Stimulated activated CD4-positive, alpha-beta T cell treated with anti-CD3 and anti-CD28 coated beads, Interleukin-4, amount 100 ng/mL, for 24 hours (primary cell): ENCODE results near the gene TEAD4.

Source experiments
- DNase-seq: peaks from one replicate; pipeline ENCODE4 v3.0.0-alpha.2; 2020

TEAD4 gene

DNA sequence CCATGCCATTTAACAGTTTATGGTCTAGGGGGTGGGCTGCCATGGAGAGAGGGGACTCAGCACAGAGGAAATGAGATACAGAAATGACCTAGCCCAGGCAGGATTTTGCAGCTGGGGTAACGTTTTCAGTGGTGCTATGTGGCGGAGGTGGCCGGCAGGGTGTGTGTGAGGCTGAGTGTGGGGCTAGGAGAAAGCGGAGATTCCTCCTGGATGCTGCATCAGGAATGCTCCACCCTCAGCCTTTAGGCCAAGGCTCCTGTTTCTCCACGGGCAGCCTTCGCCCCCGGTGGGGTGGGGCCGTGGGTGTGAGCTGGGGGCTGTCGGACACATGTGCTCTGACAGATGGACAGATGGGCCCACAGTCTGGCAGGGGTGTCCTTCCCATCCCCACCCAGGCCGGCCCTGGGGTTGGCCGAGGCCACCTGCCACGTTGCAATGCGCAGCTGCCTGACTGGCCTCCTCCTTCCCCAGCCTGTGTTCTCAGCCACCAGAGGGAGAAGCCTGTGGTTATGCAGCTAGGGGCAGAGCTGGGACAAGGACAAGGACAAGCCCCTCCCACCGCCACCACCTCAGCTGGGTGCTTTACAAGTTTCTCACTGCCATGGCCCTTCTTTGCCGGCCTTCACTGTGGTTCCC lies 44.3 kb downstream of the TEAD4 start:
- DNase-seq: no peak

DNA sequence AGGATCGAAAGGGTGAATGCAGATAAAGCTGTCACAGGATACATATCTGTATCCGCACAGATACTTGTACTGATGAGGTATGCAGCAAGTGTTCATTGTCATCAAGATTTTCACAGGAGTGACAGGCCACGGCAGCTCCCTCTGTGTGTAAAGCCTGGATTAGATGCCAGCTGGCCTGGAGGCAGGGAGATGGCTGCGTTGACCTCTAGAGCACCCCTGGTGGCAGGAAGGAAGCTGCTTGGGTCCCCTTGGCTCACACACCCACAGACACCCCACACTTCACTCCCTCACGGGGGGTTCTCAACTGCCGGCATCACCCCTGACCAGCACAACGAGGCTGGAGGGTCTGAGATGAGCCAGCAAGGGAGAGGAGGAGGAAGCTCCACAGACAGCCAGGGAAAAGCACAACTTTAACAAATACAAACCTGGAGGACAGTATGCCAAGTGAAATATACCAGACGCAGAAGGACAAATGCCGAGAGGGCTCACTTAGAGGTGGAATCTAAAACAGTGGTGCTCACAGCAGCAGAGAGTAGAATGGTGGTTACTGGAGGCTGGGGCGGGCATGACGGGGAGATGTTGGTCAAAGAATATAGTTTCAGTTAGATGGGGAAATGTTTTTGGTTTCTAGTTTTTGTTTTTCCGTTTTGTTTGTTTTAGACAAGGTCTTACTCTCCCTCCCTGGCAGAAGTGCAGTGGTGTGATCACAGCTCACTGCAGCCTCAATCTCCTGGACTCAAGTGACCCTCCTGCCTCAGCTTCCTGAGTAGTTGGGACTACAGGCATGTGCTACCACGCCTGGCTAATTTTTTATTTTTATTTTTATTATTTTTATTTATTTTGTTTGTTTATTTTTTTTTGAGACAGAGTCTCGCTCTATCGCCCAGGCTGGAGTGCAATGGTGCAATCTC lies 45.7 kb downstream of the TEAD4 start:
- no peak for DNase-seq

DNA sequence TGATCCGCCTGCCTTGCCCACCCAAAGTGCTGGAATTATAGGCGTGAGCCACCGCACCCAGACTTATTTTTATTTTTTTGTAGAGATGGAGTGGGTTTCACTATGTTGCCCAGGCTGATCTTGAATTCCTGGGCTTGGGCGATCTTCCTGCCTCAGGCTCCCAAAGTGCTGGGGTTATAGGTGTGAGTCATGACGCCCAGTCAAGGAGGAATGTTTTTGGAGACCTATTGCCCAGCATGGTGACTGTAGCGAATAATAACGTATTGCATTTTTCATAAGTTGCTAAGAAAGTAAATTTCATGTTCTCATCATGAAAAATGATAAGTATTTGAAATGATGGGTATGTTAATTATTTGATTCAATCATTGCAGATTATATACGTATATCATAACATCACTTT lies 46.5 kb downstream of the TEAD4 start:
- DNase-seq: no peak

GRCh38 chr12:3009780-3010179 lies 50.6 kb downstream of the TEAD4 start:
- no peak for DNase-seq

DNA sequence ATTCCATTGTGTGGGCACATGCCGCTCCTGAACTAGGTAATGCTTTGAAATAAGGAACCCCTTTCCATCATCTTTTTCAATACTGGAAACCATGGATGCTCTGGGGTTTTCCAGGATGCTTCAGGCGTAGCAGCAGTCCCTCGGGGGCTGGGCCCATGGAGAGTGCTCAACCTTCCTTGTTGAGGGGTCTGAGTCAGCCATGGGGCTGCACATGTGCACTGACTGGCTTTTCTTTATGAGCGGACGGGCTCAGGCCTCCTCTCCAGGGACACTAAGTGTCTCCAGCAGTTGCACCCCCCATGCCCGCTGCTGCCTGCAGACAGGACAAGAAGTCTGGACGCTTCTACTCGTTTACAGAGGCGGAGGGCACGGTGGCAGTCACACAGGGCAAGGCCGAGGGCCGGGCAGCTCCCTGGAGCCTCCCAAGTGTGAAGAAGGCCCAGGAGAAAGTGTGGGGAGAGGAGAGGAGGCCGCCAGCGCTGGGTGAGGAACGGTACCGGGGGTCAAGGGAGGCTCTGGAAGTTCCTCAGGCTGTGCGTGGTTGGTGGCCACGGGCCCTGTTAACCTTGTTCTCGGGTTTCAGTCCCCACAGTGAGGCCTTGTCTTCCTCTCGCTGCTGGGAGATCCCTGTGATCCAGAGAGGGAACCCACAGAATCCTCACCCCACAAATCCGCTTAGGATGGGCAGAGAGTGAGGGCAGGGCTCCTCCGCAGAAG lies 51.2 kb downstream of the TEAD4 start:
- no peak for DNase-seq

DNA sequence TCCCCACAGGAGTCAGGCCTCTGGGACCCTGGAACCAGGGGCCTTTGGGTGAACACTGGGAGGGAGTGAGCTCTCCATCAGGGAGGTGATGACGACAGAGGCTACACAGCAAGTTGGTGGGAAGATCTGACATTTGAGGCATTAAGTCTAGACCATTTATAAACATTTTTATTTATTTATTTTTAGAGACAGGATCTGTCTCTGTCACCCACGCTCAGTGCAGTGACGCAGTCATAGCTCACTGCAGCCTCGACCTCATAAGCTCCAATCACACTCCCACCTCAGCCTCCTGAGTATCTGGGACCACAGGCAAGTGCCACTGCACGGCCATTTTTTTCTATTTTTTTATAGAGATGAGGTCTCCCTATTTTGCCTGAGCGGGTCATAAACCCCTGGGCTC lies 53.6 kb downstream of the TEAD4 start:
- no peak for DNase-seq

DNA sequence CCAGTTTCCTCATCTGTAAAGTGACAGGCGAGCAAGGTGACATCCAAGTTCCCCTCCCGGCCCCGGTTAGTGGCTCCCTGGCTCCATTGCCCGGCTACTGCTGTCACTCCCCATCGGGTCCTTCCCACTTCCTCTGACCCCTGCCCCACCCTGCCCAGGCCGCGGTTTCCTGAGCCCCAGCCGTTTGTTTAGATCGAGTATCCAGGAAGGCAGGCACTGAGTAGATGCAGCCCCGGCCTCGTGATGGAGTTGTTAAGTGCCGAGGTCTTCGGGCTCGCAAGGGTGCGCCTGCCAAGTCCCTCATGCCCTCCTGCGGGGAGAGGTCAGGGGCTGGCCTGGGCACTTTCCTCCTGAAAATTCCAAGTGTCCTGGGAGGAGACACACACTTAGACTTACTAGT lies 55.4 kb downstream of the TEAD4 start:
- no peak for DNase-seq

- no peak for DNase-seq
Observed at GRCh38 chr12:3015356-3015755, 56.2 kb downstream of the TEAD4 start.

DNA sequence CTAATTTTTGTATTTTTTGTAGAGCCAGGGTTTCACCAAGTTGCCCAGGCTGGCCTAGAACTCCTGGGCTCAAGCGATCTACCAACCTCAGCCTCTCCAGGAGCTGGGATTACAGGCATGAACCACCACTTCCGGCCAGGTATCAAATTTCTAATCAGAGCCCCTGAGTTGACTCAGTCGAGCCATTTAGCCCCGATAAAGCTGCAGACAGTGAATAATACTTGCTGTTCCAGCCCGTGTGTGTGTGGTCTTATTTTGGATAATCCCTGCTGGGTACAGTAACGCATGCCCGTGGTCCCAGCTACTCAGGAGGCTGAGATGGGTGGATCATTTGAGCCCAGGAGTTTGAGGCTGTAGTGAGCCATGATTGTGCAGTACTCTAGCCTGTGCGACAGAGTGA lies 57.0 kb downstream of the TEAD4 start:
- no peak for DNase-seq

- DNase-seq: no peak
Observed at GRCh38 chr12:3017281-3017680, 58.1 kb downstream of the TEAD4 start.

DNA sequence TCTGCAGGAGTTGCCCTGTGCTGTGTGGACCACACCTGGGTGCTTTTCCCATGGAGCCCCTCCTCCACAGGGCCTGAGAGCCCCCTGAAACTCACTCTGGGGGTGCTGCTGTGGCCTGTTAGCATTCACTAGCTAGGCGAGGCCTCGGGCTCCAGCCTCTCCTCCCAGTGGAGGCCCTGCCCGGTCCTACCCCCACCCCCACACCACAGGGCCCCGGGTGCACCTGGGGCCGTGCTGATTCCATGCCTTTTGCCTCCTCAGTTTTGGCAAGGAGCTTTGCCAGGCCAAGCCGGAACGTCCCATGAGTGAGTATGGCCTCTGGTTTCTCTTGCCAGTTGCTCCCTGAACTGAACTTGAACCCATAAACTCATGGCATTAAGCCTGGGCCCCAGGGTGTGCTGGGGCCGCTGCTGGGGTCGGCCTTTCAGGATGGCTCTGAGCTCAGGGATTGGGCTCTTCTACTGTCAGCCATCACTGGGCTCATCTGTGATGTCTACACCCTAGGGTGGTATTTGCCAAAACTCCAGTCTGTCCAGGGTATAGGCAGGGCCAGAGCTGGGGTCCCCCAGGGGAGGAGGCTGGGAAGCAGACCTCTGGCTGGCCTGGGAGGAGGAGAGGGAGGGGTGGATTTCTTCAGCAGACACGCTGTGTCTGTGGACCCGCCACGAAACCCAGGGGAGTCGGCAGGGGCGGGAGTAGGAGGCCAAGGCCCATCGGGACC lies 59.2 kb downstream of the TEAD4 start:
- no peak for DNase-seq

DNA sequence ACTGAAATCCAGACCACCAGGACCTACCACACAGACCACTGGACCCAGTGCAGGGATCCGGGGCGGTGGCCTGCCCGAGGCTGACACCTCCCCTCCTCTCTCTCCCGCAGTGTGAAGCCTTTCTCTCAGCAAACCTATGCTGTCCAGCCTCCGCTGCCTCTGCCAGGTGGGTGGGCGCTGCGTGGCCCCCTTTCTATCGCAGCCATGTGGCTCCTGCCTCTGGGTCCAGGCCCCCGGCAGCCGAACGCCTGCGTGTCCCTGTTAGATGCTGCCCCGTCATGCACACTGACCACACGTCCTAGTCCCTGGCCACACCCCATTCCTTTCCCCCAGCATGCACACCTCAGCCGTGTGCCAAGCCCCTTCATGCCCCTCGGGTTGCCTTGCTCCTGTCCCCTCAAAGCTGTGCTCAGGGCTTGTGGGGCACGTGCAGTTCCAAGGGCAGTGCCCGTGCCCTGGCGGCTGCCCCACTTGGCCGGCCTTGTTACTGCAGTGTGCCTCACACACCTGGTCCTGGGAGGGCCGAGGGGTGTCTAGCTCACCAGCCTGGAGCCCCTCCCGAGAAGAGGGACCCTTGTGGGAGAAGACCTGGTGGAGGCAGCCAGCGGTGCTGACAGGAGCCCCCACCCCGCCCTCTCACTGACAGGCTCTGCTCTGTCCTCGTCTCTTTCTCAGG lies 59.9 kb downstream of the TEAD4 start:
- DNase-seq: no peak

DNA sequence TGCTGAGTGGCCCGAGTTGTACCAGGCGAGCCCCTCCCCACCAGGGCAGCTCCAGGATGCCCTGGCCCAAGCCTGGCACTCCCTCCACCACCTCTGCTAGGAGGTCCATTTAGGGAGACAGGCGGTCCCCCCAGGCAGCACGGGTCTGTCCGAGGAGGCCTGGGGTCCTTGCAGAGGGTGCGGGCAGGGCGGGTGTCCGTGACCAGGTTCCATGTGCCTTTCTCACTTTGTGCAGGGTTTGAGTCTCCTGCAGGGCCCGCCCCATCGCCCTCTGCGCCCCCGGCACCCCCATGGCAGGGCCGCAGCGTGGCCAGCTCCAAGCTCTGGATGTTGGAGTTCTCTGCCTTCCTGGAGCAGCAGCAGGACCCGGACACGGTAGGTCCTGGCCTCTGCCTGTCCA lies 61.2 kb downstream of the TEAD4 start:
- DNase-seq: no peak

- no peak for DNase-seq
Observed at GRCh38 chr12:3020850-3021435, 61.7 kb downstream of the TEAD4 start.

DNA sequence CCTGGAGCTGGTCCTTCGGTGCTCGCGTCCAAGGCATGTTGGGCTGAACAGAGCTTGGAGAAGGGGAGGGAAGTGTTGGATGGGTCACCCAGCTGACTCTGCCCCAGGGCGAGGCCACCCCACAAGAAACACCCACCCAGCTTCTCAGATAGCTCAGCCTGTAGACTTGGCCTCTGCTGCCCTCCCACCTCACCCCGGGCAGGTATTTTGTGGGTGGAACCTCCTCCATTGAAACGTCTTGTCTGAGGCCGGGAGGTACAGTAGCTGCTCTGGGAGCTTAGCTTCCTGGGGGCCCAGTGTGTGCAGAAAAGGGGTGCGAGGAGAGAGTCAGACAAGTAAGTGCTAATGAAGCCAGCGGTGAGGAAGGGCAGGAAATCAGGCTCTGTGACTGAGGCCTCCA lies 63.2 kb downstream of the TEAD4 start:
- no peak for DNase-seq

DNA sequence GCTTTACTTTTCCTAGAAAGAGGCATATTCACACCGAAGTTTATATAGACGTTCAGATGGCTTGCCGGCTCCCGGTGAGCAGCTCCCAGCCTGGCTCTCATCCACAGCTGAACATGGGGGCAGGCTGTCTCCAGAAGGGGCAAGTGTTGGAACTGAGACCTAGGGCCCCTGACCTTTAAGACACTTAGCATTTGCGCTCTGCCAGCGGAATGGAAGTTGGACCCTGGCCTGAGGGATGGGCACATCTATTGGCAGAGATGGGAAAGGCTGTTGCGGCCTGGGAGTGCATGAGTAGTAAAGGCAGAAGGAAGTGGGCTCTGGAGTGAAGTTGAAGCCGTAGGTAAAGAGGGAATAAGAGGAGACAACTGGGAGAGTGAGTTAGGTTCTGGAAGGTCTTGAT lies 63.8 kb downstream of the TEAD4 start:
- DNase-seq: no peak

GRCh38 chr12:3028108-3028507 lies 68.9 kb downstream of the TEAD4 start:
- DNase-seq: no peak

DNA sequence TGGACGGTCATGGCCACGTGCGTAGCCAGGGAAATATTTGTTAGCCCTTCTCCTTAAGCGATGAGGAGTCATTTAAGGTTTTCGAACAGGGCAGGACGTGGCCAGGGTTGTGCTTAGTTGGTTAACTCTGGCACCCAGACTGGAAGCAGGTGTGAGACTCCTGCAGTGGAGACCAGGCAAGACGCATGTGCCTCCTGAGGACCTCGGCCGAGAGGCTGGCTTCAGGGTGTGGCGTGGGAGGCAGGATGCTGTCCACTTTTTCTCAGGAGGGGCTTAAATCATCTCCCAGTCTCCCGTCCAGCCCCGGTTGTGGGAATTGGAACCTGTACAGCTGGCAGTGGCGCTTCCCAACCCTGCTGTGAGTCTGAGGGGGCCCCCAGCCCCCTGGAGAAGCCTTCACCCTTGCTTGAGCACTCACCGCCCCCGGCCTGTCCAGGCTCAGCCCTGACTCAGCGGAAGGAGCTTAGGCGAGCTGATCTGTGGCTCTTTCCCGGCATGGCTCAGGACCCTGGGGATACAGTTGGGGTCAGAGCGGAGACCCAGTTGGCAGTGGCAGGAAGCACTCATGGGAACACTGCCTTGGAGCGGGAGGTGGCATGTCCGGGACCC lies 71.7 kb downstream of the TEAD4 start:
- no peak for DNase-seq

DNA sequence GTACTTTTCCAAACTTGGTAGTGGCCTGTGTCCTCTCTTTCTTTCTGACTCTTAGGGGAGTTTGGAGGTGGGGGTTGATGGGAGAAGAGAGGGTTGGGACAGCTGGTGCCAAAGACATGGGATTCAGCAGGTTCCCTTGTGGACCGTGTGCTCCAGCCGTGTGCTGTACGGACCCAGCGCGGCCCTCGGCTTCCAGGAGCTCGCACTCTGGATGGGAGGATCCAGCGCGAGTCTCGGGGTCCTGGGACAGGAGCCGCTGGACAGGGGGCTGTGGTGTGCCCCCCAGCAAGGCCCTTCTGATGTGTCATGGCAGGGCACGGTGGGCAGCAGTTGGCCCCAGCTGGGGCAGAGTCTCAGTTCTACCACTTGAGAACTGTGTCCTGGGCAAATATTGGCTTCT lies 73.0 kb downstream of the TEAD4 start:
- DNase-seq: no peak

- no peak for DNase-seq
Observed at GRCh38 chr12:3032770-3033538, 73.8 kb downstream of the TEAD4 start.

DNA sequence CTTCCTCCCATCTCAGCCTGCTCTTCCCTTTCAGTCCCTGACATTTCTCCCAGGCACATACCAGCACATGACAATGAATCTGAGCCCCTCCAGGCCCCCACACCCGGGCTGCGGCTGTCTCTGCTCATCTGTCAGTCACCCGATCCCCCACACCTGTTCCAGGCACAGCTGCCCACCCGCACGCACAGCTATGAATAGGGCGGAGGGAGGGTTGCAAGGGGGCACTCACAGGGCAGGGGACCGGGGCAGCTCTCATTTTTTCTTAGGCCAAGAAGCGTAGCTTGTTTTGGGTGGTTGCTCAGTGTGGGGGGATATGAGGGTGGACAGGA lies 74.3 kb downstream of the TEAD4 start:
- DNase-seq: no peak
